Measurements from ENCODE around the gene TECR.
"Not testable (repeated sequence)": the region's sequence is repeated elsewhere in the genome, so short reads cannot be mapped to it uniquely, and the experiment has no call there.

TECR gene

DNA sequence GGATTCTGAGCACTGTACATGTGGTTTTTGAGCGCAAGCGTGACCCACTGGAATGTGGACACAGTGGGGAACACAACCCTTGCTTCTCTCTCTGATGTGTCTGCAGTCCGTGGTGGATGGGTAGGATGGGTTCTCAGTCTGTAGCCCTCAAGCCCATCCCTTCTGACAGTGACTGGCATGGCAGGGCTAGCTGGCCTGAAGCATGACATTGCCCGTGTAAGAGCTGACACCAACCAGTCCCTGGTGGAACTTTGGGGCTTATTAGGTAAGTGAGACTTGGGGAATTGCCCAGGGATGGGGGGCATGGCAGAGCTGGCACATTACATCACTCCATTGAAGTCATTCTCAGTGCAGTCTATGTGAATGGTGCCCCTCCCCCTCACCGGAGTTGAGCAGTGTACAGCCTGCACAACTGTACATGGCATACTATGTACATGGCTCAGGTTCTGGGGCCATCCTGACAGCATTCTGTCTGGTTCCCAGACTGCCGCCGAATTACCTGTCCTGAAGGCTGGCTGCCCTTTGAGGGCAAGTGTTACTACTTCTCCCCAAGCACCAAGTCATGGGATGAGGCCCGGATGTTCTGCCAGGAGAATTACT lies 70.3 kb downstream of the TECR start:
- DNase-seq, result no peak

DNA sequence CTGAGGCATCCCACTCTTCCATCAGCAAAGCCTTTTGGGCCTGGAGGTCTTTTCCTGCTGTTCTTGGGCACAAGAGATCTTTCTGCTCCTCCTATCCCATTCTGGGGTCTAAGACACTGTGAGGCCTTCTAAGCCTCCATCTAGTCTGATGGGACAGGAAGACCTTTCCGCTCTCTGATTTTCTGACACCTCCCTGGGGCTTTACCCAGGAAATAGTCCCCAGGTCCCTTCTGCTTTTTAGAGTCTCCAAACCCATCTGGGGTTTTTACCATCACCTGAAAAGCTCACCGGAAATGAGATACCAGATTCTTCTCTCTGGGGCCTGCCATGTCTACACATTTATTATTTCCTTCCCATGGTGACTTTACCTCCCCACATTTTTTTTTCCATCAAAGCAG lies 74.6 kb downstream of the TECR start:
- no peak for DNase-seq

DNA sequence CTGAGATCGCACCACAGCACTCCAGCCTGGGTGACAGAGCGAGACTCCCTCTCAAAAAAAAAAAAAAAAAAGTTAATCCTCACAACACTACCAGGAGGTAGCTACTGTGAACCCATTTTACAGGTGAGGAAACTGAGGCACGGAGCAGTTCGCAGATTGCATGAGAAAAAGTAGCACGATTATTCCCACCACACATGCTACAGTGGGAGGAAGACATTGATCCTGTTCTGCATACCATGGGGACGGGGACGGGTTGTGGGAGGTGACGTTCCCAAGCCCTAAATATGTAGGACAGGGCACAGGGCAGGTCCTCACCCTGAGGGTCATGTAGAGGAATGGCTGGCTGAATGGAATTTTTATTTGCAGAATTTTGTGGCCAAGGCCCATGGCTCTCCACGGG lies 77.2 kb downstream of the TECR start:
- DNase-seq, result no peak

DNA sequence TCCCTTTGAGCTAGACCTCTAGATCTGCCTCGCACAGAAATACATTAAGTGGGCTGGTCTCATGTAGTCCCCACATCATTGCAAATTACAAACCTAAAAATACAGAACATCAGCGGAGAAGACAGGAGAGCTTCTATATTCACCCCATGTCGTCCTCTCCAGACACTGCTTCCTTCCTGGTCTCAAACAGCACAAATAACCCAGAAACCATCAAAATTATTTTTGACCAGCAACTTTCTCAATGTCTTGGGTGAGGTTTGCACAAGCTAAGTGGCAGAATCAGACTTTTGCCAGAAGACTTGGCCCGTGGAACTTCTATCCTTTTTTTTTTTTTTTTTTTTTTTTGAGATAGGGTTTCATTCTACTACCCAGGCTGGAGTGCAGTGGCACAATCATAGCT lies 81.7 kb downstream of the TECR start:
- DNase-seq, result no peak

DNA sequence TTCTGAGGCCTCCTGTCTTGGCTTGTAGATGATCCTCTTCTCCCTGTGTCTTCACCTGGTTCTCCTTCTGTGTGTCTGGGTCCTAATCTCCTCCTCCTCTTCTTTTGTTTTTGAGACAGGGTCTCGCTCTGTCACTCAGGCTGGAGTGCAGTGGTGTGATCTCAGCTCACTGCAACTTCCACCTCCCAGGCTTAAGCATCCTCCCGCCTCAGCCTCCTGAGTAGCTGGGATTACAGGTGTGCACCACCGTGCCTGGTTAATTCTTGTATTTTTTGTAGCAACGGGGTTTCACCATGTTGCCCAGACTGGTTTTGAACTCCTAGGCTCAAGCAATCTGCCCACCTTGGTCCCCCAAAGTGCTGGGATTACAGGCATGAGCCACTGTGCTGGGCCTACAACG lies 82.8 kb downstream of the TECR start:
- DNase-seq, result not testable (repeated sequence)

DNA sequence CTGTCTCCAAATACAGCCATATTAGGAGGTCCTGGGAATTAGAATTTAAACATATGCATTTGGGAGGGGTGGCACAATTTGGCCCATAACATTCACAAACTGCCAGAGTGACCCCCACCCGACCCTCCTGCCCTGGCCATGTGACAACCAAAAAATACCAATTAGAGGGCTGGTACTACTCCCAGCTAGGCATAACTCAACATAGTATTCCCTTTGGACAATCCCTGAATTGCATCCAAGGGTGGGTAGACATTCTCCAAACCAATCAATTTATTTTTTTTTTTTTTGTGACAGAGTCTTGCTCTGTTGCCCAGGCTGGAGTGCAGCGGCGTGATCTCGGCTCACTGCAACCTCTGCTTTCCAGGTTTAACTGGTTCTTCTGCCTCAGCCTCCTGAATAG lies 83.3 kb downstream of the TECR start:
- DNase-seq, result no peak

DNA sequence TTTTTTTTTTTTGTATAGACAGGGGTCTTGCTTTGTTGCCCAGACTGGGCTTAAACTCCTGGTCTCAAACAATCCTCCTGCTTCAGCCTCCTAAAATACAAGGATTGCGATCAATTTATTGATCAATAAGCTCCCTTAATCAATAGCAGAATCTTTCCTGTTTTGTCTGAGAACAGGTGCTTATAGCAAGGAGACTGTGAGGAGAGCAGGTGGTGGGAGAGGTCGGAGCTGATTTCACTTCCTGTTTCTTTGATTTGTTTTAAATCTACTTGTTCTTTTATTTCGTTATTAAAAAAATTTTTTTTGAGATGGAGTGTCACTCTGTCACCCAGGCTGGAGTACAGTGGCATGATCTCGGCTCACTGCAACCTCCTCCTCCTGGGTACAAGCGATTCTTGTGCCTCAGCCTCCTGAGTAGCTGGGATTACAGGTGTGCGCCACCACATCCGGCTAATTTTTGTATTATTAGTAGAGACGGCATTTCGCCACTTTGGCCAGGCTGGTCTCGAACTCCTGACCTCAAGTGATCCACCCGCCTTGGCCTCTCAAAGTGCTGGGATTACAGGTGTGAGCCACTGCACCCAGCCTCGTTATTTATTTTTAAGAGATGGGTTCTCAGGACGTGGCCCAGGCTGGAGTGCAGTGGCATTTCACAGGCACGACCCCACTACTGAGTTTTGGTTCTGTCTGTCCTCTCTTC lies 84.2 kb downstream of the TECR start:
- not testable (repeated sequence) for DNase-seq

DNA sequence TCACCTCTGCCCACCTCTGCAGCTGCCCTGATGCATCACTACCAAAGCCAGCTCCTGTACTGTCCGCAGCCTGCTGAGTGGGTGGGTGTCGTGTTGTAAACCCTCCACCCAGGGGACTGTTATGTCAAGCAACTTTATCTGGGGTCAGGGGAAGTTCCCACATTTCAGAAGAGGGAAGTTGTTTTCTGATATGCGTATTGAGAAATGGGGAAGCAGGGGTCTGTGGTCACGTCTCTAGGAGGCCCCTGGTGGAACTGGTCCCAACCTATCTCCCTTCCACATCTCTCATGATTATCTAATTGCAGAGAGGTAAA lies 84.7 kb downstream of the TECR start:
- no peak for DNase-seq

Measured in DMS79 treated with DMSO at 0.1 percent for 48 hours (cell line).